Mesothelial cell of epicardium (in vitro differentiated cells): ENCODE results near the gene TLR1. TPM values are rescaled to one million over a fixed set of nuclear protein-coding genes. Genes with fewer than 3 reads are reported as not detected.
"Not testable (repeated sequence)": the region's sequence is repeated elsewhere in the genome, so short reads cannot be mapped to it uniquely, and the experiment has no call there.

Experiments used
- DNase-seq, 2 experiments: peaks; one replicate each; pipeline ENCODE4 v3.0.0; 2021; ENCODE audit warnings: low spot score in 2 of 2; ENCODE audit not compliant: unreplicated experiment in 2 of 2
- H3K27ac Mint-ChIP-seq: 2 replicates; pipeline ENCODE4 v1.8.0; 2021; ENCODE audit warnings: mixed read lengths
- H3K27me3 Mint-ChIP-seq: 2 replicates; pipeline ENCODE4 v1.8.0; 2021; ENCODE audit warnings: low read depth, mixed read lengths
- H3K36me3 Mint-ChIP-seq: 2 replicates; pipeline ENCODE4 v1.8.0; 2021; ENCODE audit warnings: mixed read lengths
- H3K4me1 Mint-ChIP-seq: 2 replicates; pipeline ENCODE4 v1.8.0; 2021; ENCODE audit warnings: mixed read lengths
- H3K4me3 Mint-ChIP-seq: 2 replicates; pipeline ENCODE4 v1.8.0; 2021; ENCODE audit warnings: mild to moderate bottlenecking, moderate library complexity, mixed read lengths
- H3K9me3 Mint-ChIP-seq: 2 replicates; pipeline ENCODE4 v1.8.0; 2021; ENCODE audit warnings: mixed read lengths
- total RNA-seq: library from RNA; stranded (reverse); gene quantifications from 3 replicates; pipeline ENCODE4 v1.2.1, GENCODE V29; 2021
- TF ChIP-seq, protein P1 (sequence below): fragments of 200-600 bp; sonication (generic); IDR thresholded peaks from one replicate; pipeline ENCODE4 v1.5.0; 2021; ENCODE audit warnings: antibody characterized with exemption; ENCODE audit not compliant: unreplicated experiment

Gene TLR1
- total RNA-seq, 1 donor from 2014 or later = 1.2 TPM

DNA sequence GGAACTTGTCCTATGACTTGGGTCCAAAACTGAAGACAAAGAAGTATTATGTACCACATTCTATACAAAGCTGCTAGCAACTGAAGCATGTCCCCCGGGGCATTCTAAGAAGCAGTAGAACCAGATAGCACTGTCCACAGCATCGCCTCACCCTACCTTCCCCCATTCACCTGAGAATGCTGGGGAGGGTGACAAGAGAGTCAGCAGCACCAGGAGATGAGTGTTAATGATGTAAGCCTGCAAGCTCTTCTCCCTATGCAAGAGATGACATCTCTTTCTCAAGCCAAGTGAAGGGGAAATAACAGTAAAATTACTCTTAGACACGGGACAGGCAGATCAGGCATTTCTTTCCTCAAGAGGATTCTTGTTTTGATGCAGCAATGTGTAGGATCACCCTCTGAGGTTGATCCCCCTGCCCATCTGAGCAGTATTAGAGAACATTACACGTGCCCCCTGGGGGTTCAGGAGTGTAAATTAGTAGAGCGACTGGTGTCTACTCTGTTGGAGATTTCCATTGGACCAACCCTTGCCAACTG, 13.9 kb upstream of the TLR1 start:
- no peak for DNase-seq
- no peak overlapping the region for H3K27ac Mint-ChIP-seq
- no peaks in the 10 kb centered on the region for H3K36me3 Mint-ChIP-seq
- TF ChIP-seq, protein P1, sequence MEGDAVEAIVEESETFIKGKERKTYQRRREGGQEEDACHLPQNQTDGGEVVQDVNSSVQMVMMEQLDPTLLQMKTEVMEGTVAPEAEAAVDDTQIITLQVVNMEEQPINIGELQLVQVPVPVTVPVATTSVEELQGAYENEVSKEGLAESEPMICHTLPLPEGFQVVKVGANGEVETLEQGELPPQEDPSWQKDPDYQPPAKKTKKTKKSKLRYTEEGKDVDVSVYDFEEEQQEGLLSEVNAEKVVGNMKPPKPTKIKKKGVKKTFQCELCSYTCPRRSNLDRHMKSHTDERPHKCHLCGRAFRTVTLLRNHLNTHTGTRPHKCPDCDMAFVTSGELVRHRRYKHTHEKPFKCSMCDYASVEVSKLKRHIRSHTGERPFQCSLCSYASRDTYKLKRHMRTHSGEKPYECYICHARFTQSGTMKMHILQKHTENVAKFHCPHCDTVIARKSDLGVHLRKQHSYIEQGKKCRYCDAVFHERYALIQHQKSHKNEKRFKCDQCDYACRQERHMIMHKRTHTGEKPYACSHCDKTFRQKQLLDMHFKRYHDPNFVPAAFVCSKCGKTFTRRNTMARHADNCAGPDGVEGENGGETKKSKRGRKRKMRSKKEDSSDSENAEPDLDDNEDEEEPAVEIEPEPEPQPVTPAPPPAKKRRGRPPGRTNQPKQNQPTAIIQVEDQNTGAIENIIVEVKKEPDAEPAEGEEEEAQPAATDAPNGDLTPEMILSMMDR = no peak
- peaks cover 25% of the 10 kb centered on the region for H3K9me3 Mint-ChIP-seq
- H3K4me3 Mint-ChIP-seq = no peak overlapping the region
- peaks cover 22% of the 10 kb centered on the region for H3K4me1 Mint-ChIP-seq
- H3K27me3 Mint-ChIP-seq = no peaks in the 10 kb centered on the region

DNA sequence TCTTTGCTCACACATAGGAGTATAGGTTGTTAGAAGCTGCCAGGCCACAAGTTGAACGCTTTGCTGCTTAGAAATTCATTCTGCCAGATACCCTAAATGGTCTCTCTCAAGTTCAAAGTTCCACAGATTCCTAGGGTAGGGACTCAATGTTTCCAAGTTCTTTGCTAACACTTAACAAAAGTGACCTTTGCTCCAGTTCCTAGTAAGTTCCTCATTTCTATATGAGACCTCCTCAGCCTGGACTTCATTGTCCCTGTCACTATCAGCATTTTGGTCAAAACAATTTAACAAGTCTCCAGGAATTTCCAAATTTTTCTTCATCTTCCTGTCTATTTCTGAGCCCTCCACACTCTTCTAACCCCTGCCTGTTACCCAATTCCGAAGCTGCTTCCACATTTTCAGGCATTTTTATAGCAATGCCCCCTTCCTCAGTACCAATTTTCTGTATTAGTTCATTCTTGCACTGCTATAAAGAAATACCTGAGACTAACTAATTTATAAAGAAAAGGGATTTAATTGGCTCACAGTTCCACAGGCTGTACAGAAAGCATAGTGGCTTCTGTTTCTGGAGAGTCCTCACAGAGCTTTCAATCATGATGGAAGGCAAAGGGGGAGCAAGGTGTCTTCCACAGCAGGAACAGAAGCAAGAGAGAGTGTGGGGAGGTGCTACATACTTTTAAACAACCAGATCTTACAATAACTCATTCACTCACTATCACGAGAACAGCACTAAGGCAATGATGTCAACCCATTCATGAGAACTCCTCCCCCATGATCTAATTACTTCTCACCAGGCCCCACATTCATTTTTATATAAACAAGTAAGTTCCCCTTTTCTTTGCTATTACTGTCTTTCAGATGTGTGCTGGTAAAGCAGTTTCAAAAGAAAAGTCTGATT, 11.5 kb upstream of the TLR1 start:
- DNase-seq = no peak
- Mint-ChIP-seq H3K27me3 (no peaks in the 10 kb centered on the region), H3K4me1 (peaks cover 22% of the 10 kb centered on the region), H3K36me3 (no peaks in the 10 kb centered on the region), H3K9me3 (peaks cover 13% of the 10 kb centered on the region), H3K4me3 (no peak overlapping the region), H3K27ac (no peak overlapping the region)
- TF ChIP-seq, protein P1 = no peak

DNA sequence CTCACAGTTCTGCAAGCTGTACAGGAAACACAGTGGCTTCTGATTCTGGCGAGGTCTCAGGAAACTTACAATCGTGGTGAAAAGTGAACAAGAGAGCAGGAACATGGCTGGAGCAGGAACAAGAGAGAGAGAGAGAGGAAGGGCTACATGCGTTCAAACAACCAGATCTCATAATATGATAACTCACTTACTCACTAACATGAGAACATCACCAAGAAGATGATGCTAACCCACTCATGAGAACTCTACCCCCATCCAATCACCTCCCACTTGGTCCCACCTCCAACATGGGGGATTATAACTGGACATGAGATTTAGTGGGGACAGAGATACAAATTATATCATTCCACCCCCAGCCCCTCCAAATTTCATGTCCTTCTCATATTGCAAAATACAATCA, 9.8 kb upstream of the TLR1 start:
- DNase-seq = no peak
- TF ChIP-seq, protein P1 = no peak
- no peaks in the 10 kb centered on the region for H3K36me3 Mint-ChIP-seq
- no peaks in the 10 kb centered on the region for H3K27me3 Mint-ChIP-seq
- no peak overlapping the region for H3K27ac Mint-ChIP-seq
- peaks cover 15% of the 10 kb centered on the region for H3K4me1 Mint-ChIP-seq
- no peak overlapping the region for H3K4me3 Mint-ChIP-seq
- H3K9me3 Mint-ChIP-seq = peaks cover 13% of the 10 kb centered on the region

DNA sequence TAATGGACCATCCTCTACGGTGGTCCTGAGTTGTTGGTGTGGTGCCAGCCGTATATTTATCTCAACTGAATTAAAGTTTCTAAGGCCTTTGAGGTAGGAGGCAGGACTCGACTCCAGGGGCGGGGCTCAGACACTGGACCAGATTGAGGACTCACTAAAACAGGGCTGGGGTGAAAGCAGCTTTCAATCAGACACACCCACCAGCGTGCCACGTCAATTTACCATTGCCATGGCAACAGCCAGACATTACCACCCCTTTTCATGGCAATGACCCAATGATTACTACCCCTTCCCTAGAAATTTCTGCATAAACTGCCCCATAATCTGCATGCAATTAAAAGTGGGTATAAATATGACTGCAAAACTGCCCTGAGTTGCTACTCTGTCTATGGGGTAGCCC, 6.7 kb upstream of the TLR1 start:
- Mint-ChIP-seq H3K36me3 (no peaks in the 10 kb centered on the region), H3K4me3 (no peak overlapping the region), H3K4me1 (peaks cover 4% of the 10 kb centered on the region), H3K27me3 (no peaks in the 10 kb centered on the region), H3K9me3 (peaks cover 13% of the 10 kb centered on the region), H3K27ac (no peak overlapping the region)
- TF ChIP-seq, protein P1 = no peak
- no peak for DNase-seq

DNA sequence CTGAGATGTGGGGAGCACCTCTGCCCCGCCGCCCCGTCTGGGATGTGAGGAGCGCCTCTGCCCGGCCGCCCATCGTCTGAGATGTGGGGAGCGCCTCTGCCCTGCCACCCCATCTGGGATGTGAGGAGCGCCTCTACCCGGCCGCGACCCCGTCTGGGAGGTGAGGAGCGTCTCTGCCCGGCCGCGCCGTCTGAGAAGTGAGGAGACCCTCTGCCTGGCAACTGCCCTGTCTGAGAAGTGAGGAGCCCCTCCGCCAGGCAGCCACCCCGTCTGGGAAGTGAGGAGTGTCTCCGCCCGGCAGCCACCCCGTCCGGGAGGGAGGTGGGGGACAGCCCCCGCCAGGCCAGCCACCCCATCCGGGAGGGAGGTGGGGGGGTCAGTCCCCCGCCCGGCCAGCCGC, 2.9 kb upstream of the TLR1 start:
- not testable (repeated sequence) for H3K36me3 Mint-ChIP-seq, H3K4me1 Mint-ChIP-seq, H3K4me3 Mint-ChIP-seq, H3K9me3 Mint-ChIP-seq, H3K27ac Mint-ChIP-seq, DNase-seq, H3K27me3 Mint-ChIP-seq

DNA sequence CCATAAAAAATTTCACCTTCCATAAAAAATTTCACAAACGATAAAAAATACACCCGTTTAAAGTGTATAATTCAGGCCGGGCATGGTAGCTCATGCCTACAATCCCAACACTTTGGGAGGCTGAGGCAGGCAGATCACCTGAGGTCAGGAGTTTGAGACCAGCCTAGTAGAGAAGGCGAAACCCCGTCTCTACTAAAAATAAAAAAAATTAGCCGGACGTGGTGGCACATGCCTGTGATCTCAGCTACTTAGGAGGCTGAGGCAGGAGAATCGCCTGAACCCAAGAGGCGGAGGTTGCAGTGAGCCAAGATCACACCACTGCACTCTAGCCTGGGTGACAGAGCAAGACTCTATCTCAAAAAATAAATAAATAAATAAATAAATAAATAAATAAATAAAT, 1.7 kb upstream of the TLR1 start:
- H3K9me3 Mint-ChIP-seq = peaks cover 16% of the 10 kb centered on the region
- DNase-seq, H3K36me3 Mint-ChIP-seq, H3K4me1 Mint-ChIP-seq, H3K27me3 Mint-ChIP-seq, H3K27ac Mint-ChIP-seq, H3K4me3 Mint-ChIP-seq: not testable (repeated sequence)
